H1 (cell line): ENCODE results near the gene EIF4ENIF1. TPM values are rescaled to one million over a fixed set of nuclear protein-coding genes. Genes with fewer than 3 reads are reported as not detected.

Experiments
- CTCF ChIA-PET: fragments of 300-600 bp; sonication (Branson Sonifier 250); formaldehyde crosslinking; loops from one replicate; lab custom pipeline; 2021; ENCODE audit not compliant: partially characterized antibody; lab: Charles Lee
- POLR2A ChIA-PET: fragments of 300-600 bp; sonication (Branson Sonifier 250); formaldehyde crosslinking; loops from one replicate; lab custom pipeline; 2021; ENCODE audit warnings: inconsistent platforms; ENCODE audit not compliant: partially characterized antibody; lab: Charles Lee
- DNase-seq, 2 experiments: peaks; one replicate each; pipeline versions ENCODE4 v3.0.0 to v3.0.0-alpha.2; 2010 to 2022; ENCODE audit warnings: low spot score in 2 of 2, low read depth in 1 of 2, mixed read lengths in 1 of 2
- FAIRE-seq: peaks from 2 replicates; lab custom pipeline; 2011; peaks lifted over from hg19 to GRCh38; lab: Jason Lieb, UNC
- H2AFZ ChIP-seq: 2 replicates; pipeline ENCODE4 v1.8.1; 2012; ENCODE audit warnings: low read length, inconsistent platforms
- H2AK5ac ChIP-seq: 2 replicates; pipeline ENCODE4 v1.6.1; 2013; ENCODE audit warnings: low read depth, low read length
- H2BK120ac ChIP-seq: replicated peaks from 2 replicates; pipeline ENCODE3; 2013; ENCODE audit warnings: low read depth, low read length, inconsistent platforms
- H2BK12ac ChIP-seq: 2 replicates; pipeline ENCODE4 v1.6.1; 2013; ENCODE audit warnings: low read depth, low read length
- H2BK15ac ChIP-seq: 2 replicates; pipeline ENCODE4 v1.6.1; 2013; ENCODE audit warnings: low read length
- H2BK20ac ChIP-seq: 2 replicates; pipeline ENCODE4 v1.6.1; 2013; ENCODE audit warnings: low read length
- H2BK5ac ChIP-seq: 2 replicates; pipeline ENCODE4 v1.6.1; 2013; ENCODE audit warnings: low read depth, low read length
- H3K14ac ChIP-seq: 2 replicates; pipeline ENCODE4 v1.6.1; 2013; ENCODE audit warnings: inconsistent platforms; ENCODE audit not compliant: insufficient read length
- H3K18ac ChIP-seq: 2 replicates; pipeline ENCODE4 v1.6.1; 2013; ENCODE audit warnings: low read length; ENCODE audit errors: extremely low read depth
- H3K23ac ChIP-seq: 2 replicates; pipeline ENCODE4 v1.6.1; 2013; ENCODE audit warnings: inconsistent platforms; ENCODE audit not compliant: insufficient read length
- H3K23me2 ChIP-seq: 2 replicates; pipeline ENCODE4 v1.6.1; 2013; ENCODE audit warnings: low read depth, low read length
- H3K27ac ChIP-seq: 2 replicates; pipeline ENCODE4 v1.6.1; 2011; ENCODE audit warnings: low read depth, low read length, inconsistent platforms
- H3K27me3 ChIP-seq, 4 experiments: replicated peaks in 1 of 4; 1 replicate in 1 of 4; 2 replicates in 3 of 4; pipeline versions ENCODE4 v1.6.1 to v1.8.1; 2011 to 2013; ENCODE audit warnings: low read length in 3 of 4, mild to moderate bottlenecking in 3 of 4, inconsistent platforms in 2 of 4, mixed read lengths in 2 of 4, moderate library complexity in 1 of 4; ENCODE audit not compliant: control insufficient read depth in 3 of 4, insufficient read depth in 3 of 4; ENCODE audit errors: extremely low read depth in 1 of 4
- H3K36me3 ChIP-seq, 4 experiments: 2 replicates each; pipeline versions ENCODE4 v1.6.1 to v1.8.1; 2011 to 2013; ENCODE audit warnings: mild to moderate bottlenecking in 4 of 4, low read length in 3 of 4, moderate library complexity in 2 of 4, control low read depth in 1 of 4, inconsistent platforms in 1 of 4; ENCODE audit not compliant: insufficient read depth in 4 of 4, control insufficient read depth in 2 of 4
- H3K4ac ChIP-seq: replicated peaks from 2 replicates; pipeline ENCODE3; 2013; ENCODE audit warnings: low read length, low read depth, mixed read lengths, inconsistent platforms; ENCODE audit not compliant: insufficient read length
- H3K4me1 ChIP-seq, 4 experiments: replicated peaks in 1 of 4; 1 replicate in 1 of 4; 2 replicates in 3 of 4; pipeline versions ENCODE4 v1.6.1 to v1.8.1; 2011 to 2013; ENCODE audit warnings: low read length in 3 of 4, inconsistent platforms in 2 of 4, mixed read lengths in 1 of 4; ENCODE audit not compliant: insufficient read depth in 4 of 4, control insufficient read depth in 3 of 4
- H3K4me2 ChIP-seq, 2 experiments: 2 replicates each; pipeline versions ENCODE4 v1.6.1 to v1.8.1; 2011 to 2013; ENCODE audit warnings: low read depth in 2 of 2, low read length in 2 of 2, control low read depth in 1 of 2, inconsistent platforms in 1 of 2, mild to moderate bottlenecking in 1 of 2; ENCODE audit not compliant: insufficient read depth in 1 of 2
- H3K4me3 ChIP-seq, 4 experiments: fragments of 200-600, 300-600 bp in 1 of 4; sonication (generic), shearing (Covaris generic), sonication (Bioruptor Twin) in 1 of 4; 2 replicates each; pipeline versions ENCODE4 v1.5.1 to v1.8.1; 2011 to 2016; ENCODE audit warnings: low read length in 4 of 4, low read depth in 3 of 4, control low read depth in 2 of 4, inconsistent platforms in 2 of 4, mild to moderate bottlenecking in 2 of 4, mixed read lengths in 1 of 4, moderate library complexity in 1 of 4; ENCODE audit not compliant: insufficient read depth in 2 of 4; ENCODE audit errors: extremely low read depth in 1 of 4
- H3K56ac ChIP-seq: replicated peaks from 2 replicates; pipeline ENCODE3; 2013; ENCODE audit warnings: low read depth, mild to moderate bottlenecking, mixed read lengths, low read length, inconsistent platforms; ENCODE audit not compliant: insufficient read length
- H3K79me1 ChIP-seq: 2 replicates; pipeline ENCODE4 v1.6.1; 2013; ENCODE audit warnings: low read depth, low read length, control low read depth
- H3K79me2 ChIP-seq, 2 experiments: 2 replicates each; pipeline versions ENCODE4 v1.6.1 to v1.8.1; 2012 to 2013; ENCODE audit warnings: low read length in 2 of 2, mild to moderate bottlenecking in 2 of 2, inconsistent platforms in 1 of 2; ENCODE audit not compliant: insufficient read depth in 2 of 2, control insufficient read depth in 1 of 2
- H3K9ac ChIP-seq, 4 experiments: replicated peaks in 1 of 4; 1 replicate in 1 of 4; 2 replicates in 3 of 4; pipeline versions ENCODE4 v1.6.1 to v1.8.1; 2011 to 2013; ENCODE audit warnings: low read depth in 3 of 4, low read length in 3 of 4, control low read depth in 2 of 4, mild to moderate bottlenecking in 2 of 4, moderate library complexity in 2 of 4, inconsistent platforms in 1 of 4; ENCODE audit errors: extremely low read depth in 1 of 4
- H3K9me3 ChIP-seq, 2 experiments: 2 replicates each; pipeline versions ENCODE4 v1.6.1 to v1.8.1; 2012 to 2013; ENCODE audit warnings: mild to moderate bottlenecking in 2 of 2, moderate library complexity in 2 of 2, control low read depth in 1 of 2, inconsistent platforms in 1 of 2, low read depth in 1 of 2, low read length in 1 of 2, mixed read lengths in 1 of 2; ENCODE audit not compliant: insufficient read depth in 2 of 2
- H4K20me1 ChIP-seq, 2 experiments: replicated peaks in 1 of 2; 2 replicates each; pipeline versions ENCODE3 to v1.8.1; 2011 to 2013; ENCODE audit warnings: inconsistent platforms in 2 of 2, low read length in 2 of 2, mild to moderate bottlenecking in 1 of 2; ENCODE audit not compliant: insufficient read depth in 2 of 2, control insufficient read depth in 1 of 2
- H4K5ac ChIP-seq: 2 replicates; pipeline ENCODE4 v1.6.1; 2013; ENCODE audit warnings: low read length, low read depth, mixed read lengths, inconsistent platforms; ENCODE audit not compliant: insufficient read length
- H4K8ac ChIP-seq: 2 replicates; pipeline ENCODE4 v1.8.0; 2013; ENCODE audit warnings: mild to moderate bottlenecking, moderate library complexity, low read length, inconsistent platforms; ENCODE audit not compliant: insufficient read depth; ENCODE audit errors: extremely low read depth
- H4K91ac ChIP-seq: replicated peaks from 2 replicates; pipeline ENCODE3; 2013; ENCODE audit warnings: low read length, mixed read lengths, inconsistent platforms; ENCODE audit not compliant: insufficient read length
- CBX8 ChIP-seq: fragments of 300-800, 300-1000 bp; sonication (generic); IDR thresholded peaks from 2 replicates; pipeline ENCODE4 v1.7.1; 2016; ENCODE audit warnings: low read depth, low read length, borderline replicate concordance
- GTF2F1 ChIP-seq: IDR thresholded peaks from 2 replicates; pipeline ENCODE4 v1.6.1; 2012; ENCODE audit warnings: low read depth, low read length, improper control_type of control experiment, borderline replicate concordance
- POLR2A ChIP-seq, 2 experiments: IDR thresholded peaks; 1 replicate in 1 of 2; 2 replicates in 1 of 2; pipeline ENCODE4 v1.6.1; 2011; ENCODE audit warnings: low read depth in 2 of 2, low read length in 2 of 2, mild to moderate bottlenecking in 2 of 2; ENCODE audit errors: control extremely low read depth in 1 of 2
- WGBS, 2 experiments: shearing (Covaris generic) in 1 of 2; methylation state at CpG; one replicate each; pipeline versions ENCODE4 v1.1.6 to v1.1.7; 2013 to 2015; ENCODE audit warnings: low lambda C conversion rate in 2 of 2, mixed read lengths in 2 of 2, inconsistent platforms in 1 of 2, low coverage in 1 of 2, missing lambda C conversion rate in 1 of 2; ENCODE audit not compliant: insufficient replicate concordance in 2 of 2, insufficient coverage in 1 of 2, insufficient read length in 1 of 2; ENCODE audit errors: extremely low coverage in 1 of 2, missing lambda C conversion rate in 1 of 2; 5-methylcytosine and 5-hydroxymethylcytosine counted together
- polyA plus RNA-seq, 7 experiments: library from polyadenylated mRNA; depleted of rRNA in 3 of 7; stranded (reverse) in 5 of 7; unstranded in 2 of 7; fragments of >200 nt in 5 of 7; fragments of 200-250 nt in 2 of 7; gene quantifications; 1 replicate in 5 of 7; 2 replicates in 1 of 7; 4 replicates in 1 of 7; pipeline versions ENCODE4 v1.2.1 to v1.2.3, GENCODE V29; 2011 to 2013; ENCODE audit warnings: missing spikeins in 2 of 7, mixed read lengths in 2 of 7
- total RNA-seq: library from RNA; stranded (reverse); fragmentation: NEBNext Ultra II Directional; extraction: Animal tissue kit (Norgen Biotek cat#: 25700); gene quantifications from 2 replicates; pipeline ENCODE4 v1.2.1, GENCODE V29; 2021
- TF ChIP-seq, protein P1 (sequence below): IDR thresholded peaks from 2 replicates; pipeline ENCODE4 v1.6.1; 2011; ENCODE audit warnings: low read depth, mild to moderate bottlenecking, low read length; ENCODE audit not compliant: insufficient read depth

Gene EIF4ENIF1
- total and polyA plus RNA-seq, 2 of the 8 experiments (the other 6 are each of a cell fraction or from before 2014, with no cell fraction given), result 21.9 to 23.6 TPM

DNA sequence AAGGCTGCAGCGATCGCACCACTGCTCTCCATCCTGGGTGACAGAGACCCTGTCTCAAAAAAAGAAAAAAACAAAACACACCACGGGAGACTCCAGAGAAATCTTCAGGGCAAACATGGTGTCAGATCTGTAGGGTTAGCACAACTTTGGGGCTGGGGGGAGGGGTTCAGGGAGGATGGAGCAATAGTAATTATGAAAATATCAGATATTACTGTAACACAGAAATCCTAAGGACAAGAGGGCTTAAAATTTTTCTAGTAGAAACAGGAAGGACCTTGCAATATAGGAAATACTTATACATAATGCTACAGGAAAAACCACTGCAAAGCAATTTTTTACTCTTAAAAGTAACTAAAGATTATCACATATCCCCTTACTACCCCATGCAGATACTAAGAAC, 13.8 kb downstream of the EIF4ENIF1 start:
- no peak overlapping the region for H3K9ac ChIP-seq
- H2BK120ac ChIP-seq, result no peak overlapping the region
- no peak overlapping the region for H2AFZ ChIP-seq
- H2AK5ac ChIP-seq, result no peak overlapping the region
- no peak overlapping the region for H3K27ac ChIP-seq
- no peak overlapping the region for H3K56ac ChIP-seq
- H3K4ac ChIP-seq, result no peak overlapping the region
- no peak overlapping the region for H3K18ac ChIP-seq
- no peak overlapping the region for H2BK12ac ChIP-seq
- H4K91ac ChIP-seq, result no peak overlapping the region
- peaks cover 0 to 4% of the 10 kb centered on the region in 2 experiments for H4K20me1 ChIP-seq
- 100% methylated on average over 3 of the region's 3 CpGs; no CpG with 5 or more reads in 1 of the 2 experiments for WGBS, 2 experiments
- CTCF ChIA-PET, result no interaction called here
- H3K23ac ChIP-seq, result no peak overlapping the region
- H3K4me1 ChIP-seq, result no peaks in the 10 kb centered on the region
- H4K8ac ChIP-seq, result no peak overlapping the region
- H4K5ac ChIP-seq, result no peak overlapping the region
- H3K23me2 ChIP-seq, result no peaks in the 10 kb centered on the region
- H3K79me2 ChIP-seq, result peaks cover 0 to 6% of the 10 kb centered on the region in 2 experiments; a peak in 1 of 4 replicates
- H2BK5ac ChIP-seq, result no peak overlapping the region
- no peak overlapping the region for H2BK20ac ChIP-seq
- H3K27me3 ChIP-seq, result no peaks in the 10 kb centered on the region
- no peaks in the 10 kb centered on the region for H3K79me1 ChIP-seq
- DNase-seq (no peak), FAIRE-seq (no peak)
- no peak overlapping the region for H2BK15ac ChIP-seq
- H3K4me3 ChIP-seq, result no peak overlapping the region
- POLR2A ChIA-PET, result no interaction called here
- H3K14ac ChIP-seq, result no peak overlapping the region
- H3K36me3 ChIP-seq, result peaks cover 0 to 15% (median 0%) of the 10 kb centered on the region in 4 experiments; a peak in 5 of 8 replicates
- H3K4me2 ChIP-seq, result no peak overlapping the region
- H3K9me3 ChIP-seq, result no peaks in the 10 kb centered on the region
- TF ChIP-seq CBX8 (no peak), GTF2F1 (no peak), POLR2A (IDR thresholded peaks at IDR 0.05; ENCODE audit: control extremely low read depth in 1 of 2, low read depth in 2 of 2, low read length in 2 of 2) (no peak)
- TF ChIP-seq, protein P1, sequence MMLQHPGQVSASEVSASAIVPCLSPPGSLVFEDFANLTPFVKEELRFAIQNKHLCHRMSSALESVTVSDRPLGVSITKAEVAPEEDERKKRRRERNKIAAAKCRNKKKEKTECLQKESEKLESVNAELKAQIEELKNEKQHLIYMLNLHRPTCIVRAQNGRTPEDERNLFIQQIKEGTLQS, result no peak
